Measurements from ENCODE around the gene RAI14.

The RAI14 gene

DNA sequence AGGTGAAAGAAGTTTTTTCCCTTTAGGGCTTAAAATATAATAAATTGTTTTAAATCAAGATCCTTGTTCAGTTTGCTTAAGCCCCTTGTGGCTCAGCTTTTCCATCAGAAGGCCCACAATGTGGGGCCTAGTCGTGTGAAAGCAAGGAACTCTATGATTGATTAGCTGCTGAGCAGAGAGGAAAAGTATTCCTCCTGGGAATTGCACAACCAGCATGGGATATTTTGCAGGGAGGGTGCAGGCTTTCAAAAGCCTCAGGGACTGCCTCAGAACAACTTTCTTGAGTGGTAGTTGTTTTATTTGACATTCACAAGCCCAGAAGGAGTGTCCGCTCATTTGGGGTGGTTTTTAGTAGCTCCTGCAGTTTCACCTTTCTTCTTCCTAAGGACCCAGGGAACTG, 202.7 kb downstream of the RAI14 start:
- Histone ChIP-seq H3K27me3 (no peaks in the 10 kb centered on the region), H3K27ac (peak overlapping the region; percentile 17 to 58), H3K36me3 (no peaks in the 10 kb centered on the region), H3K9me3 (no peaks in the 10 kb centered on the region), H3K4me3 (no peak overlapping the region), H3K4me1 (peaks cover 0 to 41% (median 19%) of the 10 kb centered on the region in 4 donors)
- DNase-seq, result no peak
- TF ChIP-seq, protein P1, sequence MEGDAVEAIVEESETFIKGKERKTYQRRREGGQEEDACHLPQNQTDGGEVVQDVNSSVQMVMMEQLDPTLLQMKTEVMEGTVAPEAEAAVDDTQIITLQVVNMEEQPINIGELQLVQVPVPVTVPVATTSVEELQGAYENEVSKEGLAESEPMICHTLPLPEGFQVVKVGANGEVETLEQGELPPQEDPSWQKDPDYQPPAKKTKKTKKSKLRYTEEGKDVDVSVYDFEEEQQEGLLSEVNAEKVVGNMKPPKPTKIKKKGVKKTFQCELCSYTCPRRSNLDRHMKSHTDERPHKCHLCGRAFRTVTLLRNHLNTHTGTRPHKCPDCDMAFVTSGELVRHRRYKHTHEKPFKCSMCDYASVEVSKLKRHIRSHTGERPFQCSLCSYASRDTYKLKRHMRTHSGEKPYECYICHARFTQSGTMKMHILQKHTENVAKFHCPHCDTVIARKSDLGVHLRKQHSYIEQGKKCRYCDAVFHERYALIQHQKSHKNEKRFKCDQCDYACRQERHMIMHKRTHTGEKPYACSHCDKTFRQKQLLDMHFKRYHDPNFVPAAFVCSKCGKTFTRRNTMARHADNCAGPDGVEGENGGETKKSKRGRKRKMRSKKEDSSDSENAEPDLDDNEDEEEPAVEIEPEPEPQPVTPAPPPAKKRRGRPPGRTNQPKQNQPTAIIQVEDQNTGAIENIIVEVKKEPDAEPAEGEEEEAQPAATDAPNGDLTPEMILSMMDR (IDR thresholded peaks at IDR 0.05), result no peak
- intact Hi-C loops (cut with DNase I; ENCODE audit: low total_unique reads), result no loop called here

DNA sequence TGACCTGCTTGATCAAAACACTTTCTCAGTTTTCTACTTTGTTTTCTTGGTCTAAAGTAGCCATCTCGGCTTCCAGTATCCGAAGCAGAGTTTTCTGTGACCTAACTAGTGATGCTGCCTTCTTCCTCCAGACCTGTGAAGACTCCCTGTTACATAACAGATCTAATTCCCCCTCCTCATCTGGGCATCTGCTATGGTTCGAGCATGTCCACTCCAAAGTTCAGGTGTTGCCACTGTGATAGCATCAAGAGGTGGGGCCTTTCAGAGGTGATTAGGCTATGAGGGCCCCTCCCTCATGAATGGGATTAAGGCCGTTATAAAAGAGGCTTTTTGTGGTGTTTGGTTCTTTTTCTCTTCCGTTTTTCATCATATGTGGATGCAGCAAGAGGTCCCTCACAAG, 203.1 kb downstream of the RAI14 start:
- Histone ChIP-seq H3K4me1 (peaks cover 0 to 44% (median 19%) of the 10 kb centered on the region in 4 donors), H3K27me3 (no peaks in the 10 kb centered on the region), H3K27ac (peak overlapping the region; percentile 17 to 58), H3K36me3 (no peaks in the 10 kb centered on the region), H3K4me3 (no peak overlapping the region), H3K9me3 (no peaks in the 10 kb centered on the region)
- TF ChIP-seq, protein P1 (IDR thresholded peaks at IDR 0.05), result no peak
- no peak for DNase-seq
- intact Hi-C loops (cut with DNase I; ENCODE audit: low total_unique reads), result no loop called here

DNA sequence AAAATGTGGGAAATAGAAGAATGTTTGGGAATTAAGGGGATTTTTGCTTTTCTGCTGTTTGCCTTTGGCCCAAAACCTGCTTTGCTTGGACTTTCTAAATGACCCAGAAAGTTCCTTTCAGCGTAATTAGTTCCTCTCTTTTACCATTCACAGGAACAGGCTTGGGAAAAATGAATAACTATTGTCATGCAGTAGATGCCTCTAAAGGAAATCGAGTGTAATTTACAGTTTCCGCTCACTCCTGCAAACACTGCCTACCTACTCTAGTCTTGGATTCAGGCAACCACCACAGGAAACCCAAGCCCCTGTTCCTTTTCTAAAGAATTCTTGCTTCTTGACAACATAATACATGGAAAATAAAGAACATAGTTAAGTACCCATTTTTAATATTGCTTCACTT, 207.8 kb downstream of the RAI14 start:
- H3K27ac ChIP-seq, result no peak overlapping the region
- TF ChIP-seq, protein P1 (IDR thresholded peaks at IDR 0.05), result no peak
- DNase-seq, result no peak
- no peaks in the 10 kb centered on the region for H3K9me3 ChIP-seq
- no peaks in the 10 kb centered on the region for H3K27me3 ChIP-seq
- peaks cover 0 to 32% (median 18%) of the 10 kb centered on the region in 4 donors for H3K4me1 ChIP-seq
- no peak overlapping the region for H3K4me3 ChIP-seq
- no peaks in the 10 kb centered on the region for H3K36me3 ChIP-seq
- intact Hi-C loops (cut with DNase I; ENCODE audit: low total_unique reads), result no loop called here

DNA sequence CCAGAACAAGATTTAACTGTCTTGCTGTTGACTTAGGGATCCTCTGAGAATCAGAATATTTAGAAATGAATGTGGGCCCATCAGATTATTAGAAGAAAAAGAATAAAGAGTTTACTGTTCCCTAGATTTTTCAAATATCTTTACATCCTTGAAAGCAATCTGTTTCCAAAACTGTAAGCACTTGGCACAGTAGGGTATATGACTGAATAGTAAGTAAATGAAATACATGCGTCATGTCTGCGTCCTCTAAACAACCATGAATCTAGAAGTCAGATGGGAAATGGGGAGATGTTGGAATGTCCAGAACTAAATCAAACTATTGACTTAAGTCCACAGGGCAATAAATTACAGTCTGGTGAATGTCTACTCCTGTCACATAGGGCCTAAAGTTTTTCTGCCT, 209.0 kb downstream of the RAI14 start:
- H3K27ac ChIP-seq, result no peak overlapping the region
- intact Hi-C loops (cut with DNase I; ENCODE audit: low total_unique reads), result no loop called here
- TF ChIP-seq, protein P1 (IDR thresholded peaks at IDR 0.05), result no peak
- H3K36me3 ChIP-seq, result no peaks in the 10 kb centered on the region
- H3K9me3 ChIP-seq, result no peaks in the 10 kb centered on the region
- DNase-seq, result no peak
- H3K4me3 ChIP-seq, result no peak overlapping the region
- no peaks in the 10 kb centered on the region for H3K27me3 ChIP-seq
- H3K4me1 ChIP-seq, result peaks cover 0 to 26% (median 17%) of the 10 kb centered on the region in 4 donors

DNA sequence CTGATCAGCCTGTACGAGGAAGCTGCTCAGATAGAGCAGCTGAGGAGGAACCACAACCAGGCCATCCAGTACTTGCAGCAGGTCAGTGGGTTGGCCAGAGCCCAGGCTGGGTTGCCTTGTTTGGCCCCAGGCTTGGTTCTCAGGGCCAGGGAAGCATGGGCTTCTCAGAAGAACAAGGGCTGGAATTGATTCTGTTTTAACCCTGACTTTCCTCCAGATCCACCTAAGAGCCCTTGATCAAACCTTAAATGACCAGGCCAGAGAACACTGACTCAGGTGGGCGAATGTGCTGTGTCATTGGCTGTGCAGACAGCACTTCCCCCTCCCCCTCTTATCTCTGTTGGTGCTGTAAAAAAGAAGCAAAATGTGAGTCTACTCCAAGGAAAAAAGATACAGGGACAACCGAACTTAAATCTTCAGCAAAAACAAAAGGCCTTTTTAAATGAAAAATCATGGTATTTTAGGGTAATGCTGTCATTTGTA, 210.9 kb downstream of the RAI14 start:
- H3K27me3 ChIP-seq, result no peaks in the 10 kb centered on the region
- H3K36me3 ChIP-seq, result no peaks in the 10 kb centered on the region
- H3K27ac ChIP-seq, result no peak overlapping the region
- TF ChIP-seq, protein P1 (IDR thresholded peaks at IDR 0.05), result no peak
- intact Hi-C loops (cut with DNase I; ENCODE audit: low total_unique reads), result no loop called here
- peaks cover 0 to 26% (median 17%) of the 10 kb centered on the region in 4 donors for H3K4me1 ChIP-seq
- no peak overlapping the region for H3K4me3 ChIP-seq
- DNase-seq, result no peak
- H3K9me3 ChIP-seq, result no peaks in the 10 kb centered on the region

DNA sequence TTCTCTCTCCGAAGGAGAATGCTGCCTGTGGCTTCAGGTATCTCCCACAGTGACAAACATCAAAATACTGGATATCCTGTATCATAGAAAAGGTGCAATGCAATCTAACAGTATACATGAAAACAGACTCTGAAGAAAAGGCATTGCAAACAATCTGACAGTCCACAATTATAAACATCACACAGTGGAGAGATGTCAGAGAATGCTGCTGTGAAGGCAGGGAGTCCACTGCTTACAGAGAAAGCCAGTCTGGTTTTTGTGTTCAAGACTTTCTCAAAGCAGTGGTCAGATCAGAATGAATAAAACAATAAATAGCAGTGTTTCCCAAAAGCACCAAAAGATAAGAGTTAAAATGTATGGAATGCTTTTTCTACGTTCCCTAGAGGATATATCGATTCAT, 211.5 kb downstream of the RAI14 start:
- Histone ChIP-seq H3K4me3 (no peak overlapping the region), H3K27ac (no peak overlapping the region), H3K9me3 (no peaks in the 10 kb centered on the region), H3K4me1 (peaks cover 0 to 26% (median 16%) of the 10 kb centered on the region in 4 donors), H3K27me3 (no peaks in the 10 kb centered on the region), H3K36me3 (no peaks in the 10 kb centered on the region)
- intact Hi-C loops (cut with DNase I; ENCODE audit: low total_unique reads), result no loop called here
- no peak for DNase-seq
- TF ChIP-seq, protein P1 (IDR thresholded peaks at IDR 0.05), result no peak

Data from tibial artery (tissue), 4 donors.